Breast epithelium (tissue), 4 donors: ENCODE data around the gene LTO1. TPM values are rescaled to one million over a fixed set of nuclear protein-coding genes. Genes with fewer than 3 reads are reported as not detected.

ENCODE experiments used
- DNase-seq, 2 donors: peaks; one replicate each; pipeline ENCODE4 v3.0.0-alpha.2; 2019; ENCODE audit warnings: low spot score in 2 of 2
- H3K27ac ChIP-seq, 2 donors: fragments of 200-600 bp; sonication (generic) in 1 of 2; one replicate each; pipeline ENCODE4 v1.5.1; 2016 to 2019; ENCODE audit warnings: mild to moderate bottlenecking in 1 of 2
- H3K27me3 ChIP-seq, 2 donors: fragments of 200-600 bp; sonication (generic) in 1 of 2; one replicate each; pipeline versions ENCODE4 v1.5.1 to v1.6.0; 2017 to 2019; ENCODE audit warnings: control low read depth in 1 of 2, mild to moderate bottlenecking in 1 of 2
- H3K36me3 ChIP-seq: fragments of 200-600 bp; one replicate; pipeline ENCODE4 v1.5.1; 2019
- H3K4me1 ChIP-seq, 2 donors: fragments of 200-600 bp; sonication (generic); one replicate each; pipeline ENCODE4 v1.5.1; 2016 to 2019; ENCODE audit warnings: control low read depth in 1 of 2
- H3K4me3 ChIP-seq, 3 donors: fragments of 200-600 bp; sonication (generic); 1 replicate in 2 of 3; 2 replicates in 1 of 3; pipeline ENCODE4 v1.5.1; 2016 to 2019; ENCODE audit warnings: mild to moderate bottlenecking in 3 of 3, moderate library complexity in 2 of 3
- H3K9me3 ChIP-seq, 2 donors: fragments of 200-600 bp; sonication (generic) in 1 of 2; one replicate each; pipeline ENCODE4 v1.5.1; 2016 to 2019; ENCODE audit warnings: control low read depth in 1 of 2
- CTCF ChIP-seq, 3 donors: fragments of 450-650 bp; IDR thresholded peaks; one replicate each; pipeline ENCODE4 v1.5.1; 2016 to 2017; ENCODE audit warnings: antibody characterized with exemption in 3 of 3, mild to moderate bottlenecking in 3 of 3, moderate library complexity in 3 of 3
- POLR2A ChIP-seq: fragments of 450-650 bp; IDR thresholded peaks from one replicate; pipeline ENCODE4 v1.6.1; 2016; ENCODE audit warnings: antibody characterized with exemption, mild to moderate bottlenecking, moderate library complexity
- POLR2AphosphoS5 ChIP-seq, 3 donors: sonication (generic); formaldehyde crosslinking; IDR thresholded peaks; one replicate each; pipeline ENCODE4 v1.6.1; 2017; ENCODE audit warnings: antibody characterized with exemption in 3 of 3
- intact Hi-C: fragments of 100-400 bp; cut with DNase I; formaldehyde crosslinking; loops from one replicate; pipeline ENCODE4 v1.15.1; 2023; ENCODE audit warnings: low total_unique reads
- total RNA-seq, 3 donors: library from RNA; depleted of rRNA; stranded (reverse); fragments of >200 nt; gene quantifications; one replicate each; pipeline ENCODE4 v1.1.0, GENCODE V29; 2016

Gene LTO1
- total RNA-seq, 3 donors from 2014 or later: 14.1 to 25.5 (median 18.7) TPM

- intact Hi-C loops: loop anchor here (2.0 to 10.0 kb wide), 2 partner anchors 349 to 545 kb away; partner anchors contain the start of gene MYEOV
- H3K27me3 ChIP-seq: no peaks in the 10 kb centered on the region
- TF ChIP-seq CTCF (IDR thresholded peaks at IDR 0.05) (peak in 1 of 3 donors; percentile 7), POLR2A (no peak), POLR2AphosphoS5 (IDR thresholded peaks at IDR 0.05) (no peak)
- no peak for DNase-seq
- H3K4me1 ChIP-seq: peaks cover 16 to 24% of the 10 kb centered on the region in 2 donors
- H3K27ac ChIP-seq: peak overlapping the region; percentile 0 to 43
- H3K36me3 ChIP-seq: no peaks in the 10 kb centered on the region
- no peaks in the 10 kb centered on the region for H3K9me3 ChIP-seq
- H3K4me3 ChIP-seq: peak overlapping the region; percentile 79 to 89 (median 84)
These were observed 31.5 kb downstream of the LTO1 start for GRCh38 chr11:69643646-69644045.

GRCh38 chr11:69642913-69643632 lies 32.1 kb downstream of the LTO1 start:
- intact Hi-C loops: loop anchor here (10.0 kb wide), 1 partner anchor 348 kb away; the partner anchor contains the start of gene MYEOV
- TF ChIP-seq POLR2AphosphoS5 (IDR thresholded peaks at IDR 0.05) (peak in 1 of 3 donors; percentile 66), CTCF (IDR thresholded peaks at IDR 0.05) (peak; percentile 77 to 88 (median 80)), POLR2A (no peak)
- Histone ChIP-seq H3K27ac (peak overlapping the region; percentile 86 to 88), H3K36me3 (no peaks in the 10 kb centered on the region), H3K27me3 (peaks cover 0 to 3% of the 10 kb centered on the region in 2 donors), H3K4me1 (peaks cover 16 to 30% of the 10 kb centered on the region in 2 donors), H3K9me3 (no peaks in the 10 kb centered on the region), H3K4me3 (peak overlapping the region; percentile 79 to 89 (median 84))
- peak; percentile 71 to 76 for DNase-seq

- no peak for TF ChIP-seq POLR2AphosphoS5 (IDR thresholded peaks at IDR 0.05)
- TF ChIP-seq CTCF (IDR thresholded peaks at IDR 0.05): no peak
- no peak for TF ChIP-seq POLR2A
- H3K4me3 ChIP-seq: peak overlapping the region; percentile 79 to 89 (median 84)
- intact Hi-C loops: loop anchor here (10.0 kb wide), 1 partner anchor 348 kb away; the partner anchor contains the start of gene MYEOV
- H3K36me3 ChIP-seq: no peaks in the 10 kb centered on the region
- no peak for DNase-seq
- peak overlapping the region; percentile 86 to 88 for H3K27ac ChIP-seq
- peaks cover 0 to 9% of the 10 kb centered on the region in 2 donors for H3K27me3 ChIP-seq
- no peaks in the 10 kb centered on the region for H3K9me3 ChIP-seq
- peaks cover 16 to 36% of the 10 kb centered on the region in 2 donors for H3K4me1 ChIP-seq
These were observed 32.6 kb downstream of the LTO1 start for GRCh38 chr11:69642549-69642912.

GRCh38 chr11:69641681-69642548 lies 33.2 kb downstream of the LTO1 start:
- no peaks in the 10 kb centered on the region for H3K36me3 ChIP-seq
- DNase-seq: no peak
- peaks cover 0 to 14% of the 10 kb centered on the region in 2 donors for H3K27me3 ChIP-seq
- no peaks in the 10 kb centered on the region for H3K9me3 ChIP-seq
- intact Hi-C loops: loop anchor here (10.0 kb wide), 1 partner anchor 347 kb away; the partner anchor contains the start of gene MYEOV
- H3K4me3 ChIP-seq: peak overlapping the region; percentile 79 to 89 (median 84)
- TF ChIP-seq CTCF (IDR thresholded peaks at IDR 0.05) (no peak), POLR2AphosphoS5 (IDR thresholded peaks at IDR 0.05) (no peak), POLR2A (no peak)
- H3K27ac ChIP-seq: peak overlapping the region; percentile 86 to 88
- peaks cover 16 to 40% of the 10 kb centered on the region in 2 donors for H3K4me1 ChIP-seq
